Nephron (organoid): ENCODE measurements around the gene LHFPL6.
A peak's percentile ranks its signal among the peaks of the same experiment; 100 is the strongest.

ENCODE experiments used
- H3K27ac Mint-ChIP-seq, 3 experiments: 2 replicates each; pipeline ENCODE4 v1.8.0; 2020; ENCODE audit warnings: mixed read lengths in 3 of 3, mild to moderate bottlenecking in 2 of 3, moderate library complexity in 1 of 3
- H3K27me3 Mint-ChIP-seq: 2 replicates; pipeline ENCODE4 v1.8.0; 2021; ENCODE audit warnings: low read depth, mild to moderate bottlenecking, moderate library complexity, mixed read lengths
- H3K36me3 Mint-ChIP-seq: 2 replicates; pipeline ENCODE4 v1.8.0; 2020; ENCODE audit warnings: low read depth, mixed read lengths
- H3K4me1 Mint-ChIP-seq: 2 replicates; pipeline ENCODE4 v1.8.0; 2020; ENCODE audit warnings: mixed read lengths
- H3K4me3 Mint-ChIP-seq, 3 experiments: 2 replicates each; pipeline ENCODE4 v1.8.0; 2020; ENCODE audit warnings: mild to moderate bottlenecking in 3 of 3, mixed read lengths in 3 of 3, moderate library complexity in 2 of 3
- H3K9me3 Mint-ChIP-seq: 2 replicates; pipeline ENCODE4 v1.8.0; 2020; ENCODE audit warnings: mixed read lengths
- TF ChIP-seq, protein P1 (sequence below), 3 experiments: fragments of 200-600 bp; sonication (generic); IDR thresholded peaks; one replicate each; pipeline ENCODE4 v1.5.0; 2021; ENCODE audit warnings: antibody characterized with exemption in 3 of 3; ENCODE audit not compliant: unreplicated experiment in 3 of 3

The LHFPL6 gene

DNA sequence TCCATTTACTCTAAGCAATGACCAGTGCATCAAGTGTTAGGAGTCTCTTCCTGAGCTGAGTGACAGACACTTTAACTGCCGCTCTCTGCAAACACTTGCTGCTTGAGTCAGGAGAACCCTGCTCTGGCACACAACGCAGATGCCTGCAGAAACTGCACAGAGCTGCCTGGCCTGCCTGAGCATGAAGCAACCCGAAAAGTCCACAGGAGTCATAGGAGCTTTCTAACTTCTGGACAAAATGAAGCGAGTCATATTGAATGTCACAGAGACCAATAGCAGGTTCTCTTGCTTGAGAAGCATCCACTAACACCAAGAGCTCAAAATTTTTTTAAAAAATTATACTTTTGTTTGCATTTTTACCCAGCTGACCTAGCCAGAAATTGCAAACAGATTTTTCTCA, 232.4 kb downstream of the LHFPL6 start:
- Mint-ChIP-seq H3K27ac (no peak overlapping the region), H3K27me3 (no peaks in the 10 kb centered on the region), H3K36me3 (no peaks in the 10 kb centered on the region), H3K4me1 (peaks cover 20% of the 10 kb centered on the region), H3K9me3 (no peaks in the 10 kb centered on the region), H3K4me3 (no peak overlapping the region)
- TF ChIP-seq, protein P1, sequence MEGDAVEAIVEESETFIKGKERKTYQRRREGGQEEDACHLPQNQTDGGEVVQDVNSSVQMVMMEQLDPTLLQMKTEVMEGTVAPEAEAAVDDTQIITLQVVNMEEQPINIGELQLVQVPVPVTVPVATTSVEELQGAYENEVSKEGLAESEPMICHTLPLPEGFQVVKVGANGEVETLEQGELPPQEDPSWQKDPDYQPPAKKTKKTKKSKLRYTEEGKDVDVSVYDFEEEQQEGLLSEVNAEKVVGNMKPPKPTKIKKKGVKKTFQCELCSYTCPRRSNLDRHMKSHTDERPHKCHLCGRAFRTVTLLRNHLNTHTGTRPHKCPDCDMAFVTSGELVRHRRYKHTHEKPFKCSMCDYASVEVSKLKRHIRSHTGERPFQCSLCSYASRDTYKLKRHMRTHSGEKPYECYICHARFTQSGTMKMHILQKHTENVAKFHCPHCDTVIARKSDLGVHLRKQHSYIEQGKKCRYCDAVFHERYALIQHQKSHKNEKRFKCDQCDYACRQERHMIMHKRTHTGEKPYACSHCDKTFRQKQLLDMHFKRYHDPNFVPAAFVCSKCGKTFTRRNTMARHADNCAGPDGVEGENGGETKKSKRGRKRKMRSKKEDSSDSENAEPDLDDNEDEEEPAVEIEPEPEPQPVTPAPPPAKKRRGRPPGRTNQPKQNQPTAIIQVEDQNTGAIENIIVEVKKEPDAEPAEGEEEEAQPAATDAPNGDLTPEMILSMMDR (IDR thresholded peaks at IDR 0.05; ENCODE audit: unreplicated experiment in 3 of 3), result no peak

GRCh38 chr13:39370048-39370447, 232.9 kb downstream of the LHFPL6 start:
- Mint-ChIP-seq H3K36me3 (no peaks in the 10 kb centered on the region), H3K9me3 (no peaks in the 10 kb centered on the region), H3K27me3 (no peaks in the 10 kb centered on the region), H3K4me1 (peaks cover 25% of the 10 kb centered on the region), H3K4me3 (no peak overlapping the region), H3K27ac (no peak overlapping the region)
- TF ChIP-seq, protein P1 (IDR thresholded peaks at IDR 0.05; ENCODE audit: unreplicated experiment in 3 of 3), result no peak

DNA sequence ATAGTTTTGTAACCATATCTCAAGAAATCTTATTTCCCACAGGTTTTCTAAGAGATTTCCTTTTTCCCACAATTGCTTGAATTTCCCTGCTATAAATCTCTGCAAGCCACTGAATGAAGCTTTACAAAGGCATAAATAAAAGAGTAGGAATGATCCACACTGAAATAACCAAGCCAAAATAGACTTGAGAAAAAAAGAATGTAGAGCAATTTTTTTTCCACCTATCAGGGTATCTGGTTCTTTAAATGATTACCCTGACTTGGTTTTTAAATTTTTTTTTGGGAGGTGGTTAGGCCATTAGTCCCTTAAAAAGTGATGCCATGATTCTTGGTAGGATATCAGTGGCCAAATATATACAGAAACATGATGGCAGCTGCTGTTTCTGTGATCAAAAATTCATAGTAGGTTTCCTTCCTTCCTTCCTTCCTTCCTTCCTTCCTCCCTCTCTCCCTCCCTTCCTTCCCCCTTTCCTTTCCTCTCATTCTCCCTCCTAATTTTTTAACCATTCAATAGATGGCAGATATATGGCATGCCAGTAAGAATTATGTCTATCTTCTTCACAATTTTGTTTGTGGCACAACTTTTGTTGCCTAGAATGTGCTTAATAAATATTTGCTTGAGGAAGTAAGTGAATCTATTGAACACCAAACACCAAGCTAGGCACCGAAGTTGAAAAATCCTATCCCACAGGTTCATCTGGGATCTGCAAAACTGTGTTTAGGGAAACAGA, 233.7 kb downstream of the LHFPL6 start:
- peaks cover 33% of the 10 kb centered on the region for H3K4me1 Mint-ChIP-seq

DNA sequence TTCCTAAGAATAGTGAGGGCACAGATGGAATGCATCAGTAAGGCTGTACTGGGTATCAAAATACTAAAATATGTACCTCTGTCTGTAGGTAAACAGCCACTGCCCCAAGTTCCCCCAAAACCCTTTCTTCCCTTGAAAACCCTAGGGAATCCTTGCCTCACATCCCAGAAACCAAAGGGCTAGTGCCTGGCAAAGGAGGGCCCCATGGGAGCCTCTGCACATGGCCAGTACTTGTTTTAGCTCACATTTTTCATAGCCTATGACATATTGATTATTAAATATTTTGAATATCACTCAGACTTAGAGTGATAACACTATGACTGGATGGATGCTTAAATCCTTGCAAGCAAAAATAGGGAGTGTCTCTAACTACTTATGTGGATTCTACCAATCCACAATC, 237.1 kb downstream of the LHFPL6 start:
- Mint-ChIP-seq H3K36me3 (no peaks in the 10 kb centered on the region), H3K9me3 (peaks cover 3% of the 10 kb centered on the region), H3K4me3 (no peak overlapping the region), H3K27me3 (no peaks in the 10 kb centered on the region), H3K4me1 (peaks cover 35% of the 10 kb centered on the region), H3K27ac (peak overlapping the region in 2 of 3 experiments; percentile 23 to 67)
- TF ChIP-seq, protein P1 (IDR thresholded peaks at IDR 0.05; ENCODE audit: unreplicated experiment in 3 of 3), result no peak

More for the DNA sequence above, 233.7 kb downstream of the LHFPL6 start:
- Mint-ChIP-seq H3K27ac (peak overlapping the region in 1 of 3 experiments; percentile 32), H3K9me3 (no peaks in the 10 kb centered on the region), H3K36me3 (no peaks in the 10 kb centered on the region), H3K27me3 (no peaks in the 10 kb centered on the region), H3K4me3 (no peak overlapping the region)
- TF ChIP-seq, protein P1 (IDR thresholded peaks at IDR 0.05; ENCODE audit: unreplicated experiment in 3 of 3), result no peak

DNA sequence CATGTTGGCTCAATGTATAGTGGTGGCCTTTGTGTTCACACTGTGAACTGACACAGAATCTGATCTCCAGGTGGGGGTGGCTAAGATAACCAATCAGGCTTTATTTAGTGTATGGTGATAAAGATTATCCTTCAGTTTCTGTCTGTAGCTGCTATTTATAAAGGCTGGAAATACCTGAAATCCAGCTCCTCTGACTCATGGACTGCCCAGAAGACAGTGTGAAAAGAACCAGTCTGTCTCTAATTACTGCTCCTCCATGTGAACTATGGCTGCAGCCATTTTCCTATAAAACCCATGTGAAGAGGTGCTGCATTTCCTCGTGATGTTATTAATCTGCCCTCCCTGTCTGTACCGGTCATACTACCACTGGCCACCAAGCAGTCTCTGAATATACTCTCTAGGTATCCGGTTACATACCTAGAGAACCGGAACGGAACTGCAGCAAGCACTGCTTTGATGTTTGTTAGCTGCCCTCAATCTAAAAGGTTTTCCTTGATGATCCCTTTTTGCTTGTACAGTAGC, 238.0 kb downstream of the LHFPL6 start:
- Mint-ChIP-seq H3K36me3 (no peaks in the 10 kb centered on the region), H3K4me3 (peak overlapping the region in 2 of 3 experiments; percentile 0 to 9), H3K9me3 (peaks cover 3% of the 10 kb centered on the region), H3K27me3 (no peaks in the 10 kb centered on the region), H3K27ac (peak overlapping the region; percentile 23 to 67 (median 67)), H3K4me1 (peaks cover 35% of the 10 kb centered on the region)
- TF ChIP-seq, protein P1 (IDR thresholded peaks at IDR 0.05; ENCODE audit: unreplicated experiment in 3 of 3), result no peak

- H3K36me3 Mint-ChIP-seq, result no peaks in the 10 kb centered on the region
- H3K27me3 Mint-ChIP-seq, result no peaks in the 10 kb centered on the region
- H3K4me1 Mint-ChIP-seq, result peaks cover 30% of the 10 kb centered on the region
- H3K4me3 Mint-ChIP-seq, result no peak overlapping the region
- no peak overlapping the region for H3K27ac Mint-ChIP-seq
- TF ChIP-seq, protein P1 (IDR thresholded peaks at IDR 0.05; ENCODE audit: unreplicated experiment in 3 of 3), result no peak
- peaks cover 9% of the 10 kb centered on the region for H3K9me3 Mint-ChIP-seq
These were observed 239.6 kb downstream of the LHFPL6 start for GRCh38 chr13:39363382-39363772.
